ENCODE measurements around the gene PBX1.

PBX1 gene

DNA sequence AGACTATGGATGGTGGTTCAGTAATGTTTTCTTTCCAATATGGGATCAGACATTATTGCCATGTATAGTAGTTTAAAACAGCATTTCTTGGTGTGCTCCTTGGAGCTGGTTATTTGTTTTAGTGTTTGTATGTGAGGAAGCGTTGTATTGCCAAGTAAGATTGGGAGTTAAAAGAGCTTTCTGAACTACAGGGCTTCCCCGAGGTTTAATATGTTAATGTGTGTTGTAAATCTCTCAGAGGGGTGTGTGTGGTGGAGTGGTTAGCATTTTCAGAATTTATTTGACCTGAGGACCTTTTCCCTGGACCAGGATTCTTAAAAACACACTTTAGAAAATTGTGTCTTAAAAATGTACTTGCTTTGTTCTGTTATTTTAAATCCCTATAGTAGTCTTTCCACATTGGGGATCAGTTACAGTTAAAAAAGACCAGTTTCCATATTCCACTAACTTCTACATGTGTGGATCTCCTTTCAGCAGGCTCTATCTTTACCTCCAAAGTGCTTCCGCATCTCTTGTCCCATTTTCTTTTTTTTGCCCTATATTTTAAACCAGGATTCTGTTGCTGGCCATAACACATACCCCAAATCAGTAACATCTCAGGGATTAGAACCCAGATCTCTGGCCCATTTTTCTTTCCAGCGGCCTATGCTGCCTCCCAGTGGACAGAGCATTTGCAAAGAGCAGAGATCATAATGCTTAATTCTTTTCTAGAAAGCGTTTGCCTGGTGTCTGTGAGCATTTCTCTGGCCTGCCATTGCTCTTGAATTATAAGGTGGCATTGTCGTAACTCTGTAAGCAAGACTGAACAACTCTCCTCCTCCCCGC, 58.6 kb downstream of the PBX1 start:
- DNase-seq (ENCODE audit: low read depth): no peak

DNA sequence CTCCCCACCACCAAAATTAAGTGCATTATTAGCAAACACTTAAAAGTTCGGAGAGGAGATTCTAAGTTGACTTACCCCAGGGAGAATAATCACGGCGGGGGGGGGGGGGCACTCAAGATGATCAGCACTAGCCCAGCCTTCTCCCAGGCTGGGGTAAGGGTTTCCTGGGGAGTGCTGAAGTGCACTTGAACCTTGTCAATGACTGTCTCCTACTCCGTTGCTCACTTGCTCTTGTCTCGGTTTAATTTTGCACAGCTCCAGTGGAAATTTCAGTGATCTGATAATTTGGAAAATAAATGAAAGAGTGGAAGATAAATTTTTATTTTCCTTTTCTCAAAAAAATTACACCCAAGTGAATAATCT, 59.2 kb downstream of the PBX1 start:
- DNase-seq (ENCODE audit: low read depth): no peak

DNA sequence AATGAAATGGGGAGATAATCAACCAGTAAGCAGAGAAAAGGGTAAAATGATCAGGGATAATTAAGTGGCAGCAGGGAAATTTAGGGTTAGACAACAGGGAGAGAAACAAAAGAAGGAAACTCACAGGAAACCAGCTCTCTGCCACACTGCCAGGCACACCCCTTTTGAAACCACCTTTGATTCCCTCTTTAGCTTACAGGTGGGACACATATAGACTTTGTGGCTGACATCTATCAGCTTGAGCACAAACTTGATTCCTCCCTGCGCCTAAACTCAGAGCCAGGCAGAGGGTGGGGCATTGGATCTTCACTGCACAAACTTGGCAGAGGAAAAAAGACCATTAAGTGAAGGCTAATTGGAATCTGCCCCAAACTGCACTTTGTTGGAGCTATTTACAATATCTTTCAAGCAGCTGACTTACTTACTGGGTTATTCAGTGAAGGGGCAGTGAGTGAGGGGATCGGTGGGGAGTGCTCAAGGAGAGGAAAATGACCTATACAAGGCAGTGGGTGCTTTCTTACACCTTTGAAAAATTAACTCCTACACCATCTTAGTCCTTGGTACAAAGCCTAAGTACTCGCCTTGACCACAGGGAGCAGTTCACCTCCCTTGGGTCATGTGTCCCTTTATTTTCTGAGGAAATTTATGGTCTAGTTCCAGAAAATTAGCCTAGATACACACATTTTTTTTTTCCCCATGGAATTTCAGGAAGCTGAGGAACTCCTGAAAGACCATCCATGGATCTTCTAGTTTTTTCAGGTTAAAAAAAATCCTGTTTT, 60.2 kb downstream of the PBX1 start:
- DNase-seq (ENCODE audit: low read depth): no peak

DNA sequence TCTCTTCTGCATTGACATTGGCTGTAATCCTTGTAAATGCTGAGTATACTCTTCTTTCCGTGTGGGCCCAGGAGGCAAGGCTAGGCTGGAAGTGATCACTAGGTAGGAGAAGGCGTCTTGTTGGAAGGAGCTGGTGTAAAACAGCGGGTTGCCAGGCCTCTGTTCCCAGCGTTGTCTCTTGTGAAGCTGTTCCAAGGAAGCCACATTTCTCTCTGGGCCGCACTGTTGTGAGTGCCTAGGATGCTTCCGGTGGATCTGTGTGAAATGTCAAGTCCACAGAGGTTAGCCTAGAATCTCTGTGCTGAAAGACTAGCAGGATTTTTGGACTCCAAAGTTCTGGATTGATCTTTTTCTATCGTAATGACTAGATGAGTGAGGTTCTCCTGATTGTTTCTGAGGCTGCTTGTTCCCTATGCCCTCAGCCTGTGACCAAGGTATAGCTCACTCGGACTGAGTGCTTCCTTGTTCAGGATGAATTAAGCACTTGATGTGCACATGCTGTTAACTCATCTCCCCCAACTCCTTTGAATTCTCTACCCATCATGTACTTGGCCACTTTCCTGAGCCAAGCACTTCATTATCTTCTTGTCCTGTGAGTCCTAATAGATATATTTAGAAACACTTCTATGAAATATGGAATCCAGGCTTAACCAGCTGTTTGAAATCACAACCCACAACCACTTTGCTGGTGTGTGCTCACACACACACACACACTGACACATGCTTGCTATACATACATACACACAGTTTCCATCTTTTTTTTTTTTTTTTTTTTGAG, 63.3 kb downstream of the PBX1 start:
- no peak for DNase-seq (ENCODE audit: low read depth)

DNA sequence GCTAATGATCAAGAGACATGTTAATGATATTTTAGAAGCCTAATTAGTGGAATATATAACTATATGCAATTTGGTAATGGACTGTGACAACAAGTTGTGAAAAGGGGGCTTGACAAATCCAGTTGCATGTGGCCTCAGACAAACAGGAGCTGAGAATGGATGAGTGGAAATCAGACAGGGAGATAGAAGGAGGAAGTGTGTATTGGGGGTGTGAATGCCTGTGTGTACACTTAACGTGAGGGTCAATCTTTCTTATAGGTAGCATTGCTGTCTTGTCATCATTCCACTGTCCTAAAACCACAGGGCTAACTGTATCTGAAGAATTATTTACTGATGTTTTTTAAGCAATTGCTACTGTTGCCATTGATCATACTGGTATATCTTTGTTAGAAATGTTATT, 64.8 kb downstream of the PBX1 start:
- DNase-seq (ENCODE audit: low read depth): no peak

DNA sequence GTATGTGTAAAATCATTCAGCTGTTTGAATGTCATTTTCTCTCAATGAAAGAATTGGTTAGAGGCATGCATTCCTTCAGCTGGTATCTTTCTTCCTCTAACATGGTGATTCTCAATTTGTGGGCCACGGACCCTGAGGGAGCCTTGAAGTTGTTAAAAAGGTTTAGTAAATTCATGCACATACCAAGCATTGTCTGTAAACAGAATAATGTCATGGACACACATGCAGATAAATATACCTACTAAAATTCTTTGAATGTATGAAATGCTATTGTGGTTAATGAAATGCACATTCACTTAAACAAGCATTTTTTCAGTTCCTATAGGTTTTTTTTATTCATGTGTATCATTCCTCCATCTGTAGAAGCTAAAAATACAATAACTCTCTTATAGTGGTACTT, 65.4 kb downstream of the PBX1 start:
- DNase-seq (ENCODE audit: low read depth): no peak

DNA sequence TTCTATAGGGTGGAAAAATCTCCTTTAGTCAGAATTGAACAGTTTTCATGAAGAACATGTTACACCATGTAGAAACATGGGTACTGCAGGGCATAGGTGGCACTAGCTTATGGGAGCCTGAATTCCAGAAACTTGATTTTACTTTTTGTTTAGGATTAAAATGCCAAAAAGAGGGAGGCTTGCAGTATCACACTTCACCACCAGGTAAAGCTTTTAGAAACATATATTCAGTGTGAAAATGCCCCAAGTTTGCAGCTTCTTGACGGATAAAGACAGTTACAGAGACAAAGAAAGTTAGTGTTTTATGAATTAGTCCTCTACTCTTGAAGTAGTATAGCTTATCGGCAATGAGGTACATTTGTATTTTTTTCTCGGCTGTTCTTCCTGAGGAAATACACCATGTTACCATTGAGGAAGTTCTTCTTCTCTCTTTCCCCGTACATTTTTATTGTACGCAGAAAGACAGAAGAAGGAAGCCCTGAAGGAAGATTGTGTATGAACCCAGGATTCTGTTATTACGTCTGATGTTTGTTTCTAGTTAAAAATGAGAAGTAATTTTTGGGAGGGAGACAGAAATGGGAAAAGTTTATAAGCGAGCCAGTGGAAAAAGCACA, 66.1 kb downstream of the PBX1 start:
- DNase-seq (ENCODE audit: low read depth): no peak

DNA sequence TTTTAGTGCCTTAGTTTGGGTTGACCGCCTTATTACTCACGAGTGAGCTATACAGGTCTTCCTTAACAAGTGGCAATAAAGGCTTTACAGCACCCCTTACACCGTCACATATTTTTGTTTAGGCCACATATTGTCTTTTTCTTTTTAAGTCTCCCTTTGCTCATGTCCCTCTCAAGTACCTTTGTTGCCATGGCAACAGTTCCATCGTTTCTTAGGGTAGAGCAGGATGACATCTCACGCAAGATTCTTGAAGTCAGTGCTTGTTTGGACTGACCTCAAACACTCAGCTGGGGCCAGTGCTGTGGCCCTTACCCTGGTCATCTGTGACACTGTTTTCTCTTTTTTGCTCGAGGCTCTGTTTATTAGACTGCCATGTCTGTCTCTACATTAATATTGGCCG, 69.8 kb downstream of the PBX1 start:
- no peak for DNase-seq (ENCODE audit: low read depth)

DNA sequence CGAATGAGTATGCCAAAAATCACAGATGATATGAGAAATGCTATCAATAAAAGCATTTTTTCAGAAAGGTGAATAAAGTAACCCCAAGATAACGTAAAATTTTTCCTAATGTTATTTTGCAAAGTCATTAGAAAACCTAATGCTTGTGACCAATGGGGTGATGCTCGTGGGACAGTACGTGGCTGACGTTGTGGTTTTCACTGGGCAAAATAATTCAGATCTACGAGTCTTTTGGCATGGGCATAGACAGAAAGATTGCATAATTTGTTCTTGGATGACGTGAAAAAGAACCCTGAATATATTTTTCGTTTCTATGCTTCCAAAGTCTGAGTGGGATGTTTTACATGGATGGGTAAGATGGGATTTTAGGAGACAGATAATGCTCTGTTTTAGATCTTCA, 71.0 kb downstream of the PBX1 start:
- no peak for DNase-seq (ENCODE audit: low read depth)

DNA sequence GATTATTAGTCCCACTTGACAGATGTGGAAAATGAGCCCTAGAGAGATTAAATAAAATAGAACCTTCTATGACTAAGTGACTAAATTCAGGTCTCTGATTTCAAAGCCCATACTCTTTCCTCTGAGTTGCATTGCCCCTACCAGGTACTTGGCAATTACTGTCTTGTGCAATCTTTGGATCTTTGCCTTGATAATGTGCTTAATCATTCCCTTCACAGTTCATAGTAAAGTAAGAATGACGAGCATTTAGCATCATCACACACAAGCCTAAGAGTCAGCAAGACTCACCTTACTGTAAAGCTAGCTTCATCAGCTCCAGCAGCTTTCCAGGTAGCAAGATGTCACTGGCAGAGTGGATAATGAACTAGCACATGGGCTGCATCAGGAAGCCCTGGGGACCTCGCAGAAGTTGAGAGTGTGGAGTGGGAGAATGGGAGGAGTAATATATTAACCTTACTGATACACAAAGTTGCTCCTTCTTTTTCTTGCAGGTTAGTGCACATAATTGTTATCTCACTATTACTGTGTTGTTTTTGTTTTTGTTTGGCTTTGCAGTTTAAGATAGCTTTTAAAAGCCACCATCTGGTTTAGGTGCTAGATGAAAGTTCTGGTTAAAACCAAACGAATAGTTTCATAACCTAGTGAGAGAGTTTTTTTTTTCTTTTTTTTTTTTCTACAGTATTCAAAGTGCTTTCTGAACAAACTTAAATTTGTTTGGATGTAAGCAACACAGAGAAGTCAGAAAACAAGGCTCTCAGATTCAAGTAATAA, 71.8 kb downstream of the PBX1 start:
- no peak for DNase-seq (ENCODE audit: low read depth)

DNA sequence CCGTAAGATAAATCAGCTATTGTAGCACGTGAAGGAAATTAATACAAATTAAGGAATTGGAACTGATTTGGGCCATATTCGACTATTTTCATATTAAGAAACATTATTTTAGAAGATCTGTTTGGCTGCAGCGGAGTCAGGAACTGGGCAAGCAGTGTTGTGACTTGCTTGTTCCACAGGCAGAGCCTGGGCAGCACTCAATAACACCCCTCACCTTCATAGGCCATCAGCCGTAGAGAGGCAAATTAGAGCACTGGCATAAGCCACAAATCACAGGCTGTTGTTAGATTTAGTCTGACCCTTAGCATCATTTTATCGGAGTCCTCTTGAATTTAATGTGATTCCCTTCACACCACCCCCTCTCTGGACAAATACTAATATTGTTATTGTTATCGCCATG, 72.8 kb downstream of the PBX1 start:
- no peak for DNase-seq (ENCODE audit: low read depth)

DNA sequence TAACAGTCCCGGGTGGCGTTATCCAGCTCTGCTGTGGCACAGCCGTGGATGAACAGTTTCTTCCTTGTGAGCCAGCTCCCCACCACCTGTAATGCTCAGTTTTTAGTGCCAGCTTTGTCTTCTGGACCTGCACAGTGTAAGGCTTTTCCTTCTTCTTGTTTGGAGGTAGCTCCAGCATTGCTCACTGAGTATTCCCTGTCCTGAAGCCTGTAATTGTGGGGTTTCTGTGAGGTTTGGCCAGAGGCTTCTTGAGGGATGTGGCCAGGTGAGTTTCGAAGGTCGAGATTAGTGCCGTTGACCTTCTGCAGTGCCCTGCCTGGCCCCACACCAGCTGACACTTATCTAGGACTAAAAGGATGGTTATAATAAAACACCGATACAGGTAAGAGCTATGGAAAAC, 75.0 kb downstream of the PBX1 start:
- no peak for DNase-seq (ENCODE audit: low read depth)

DNA sequence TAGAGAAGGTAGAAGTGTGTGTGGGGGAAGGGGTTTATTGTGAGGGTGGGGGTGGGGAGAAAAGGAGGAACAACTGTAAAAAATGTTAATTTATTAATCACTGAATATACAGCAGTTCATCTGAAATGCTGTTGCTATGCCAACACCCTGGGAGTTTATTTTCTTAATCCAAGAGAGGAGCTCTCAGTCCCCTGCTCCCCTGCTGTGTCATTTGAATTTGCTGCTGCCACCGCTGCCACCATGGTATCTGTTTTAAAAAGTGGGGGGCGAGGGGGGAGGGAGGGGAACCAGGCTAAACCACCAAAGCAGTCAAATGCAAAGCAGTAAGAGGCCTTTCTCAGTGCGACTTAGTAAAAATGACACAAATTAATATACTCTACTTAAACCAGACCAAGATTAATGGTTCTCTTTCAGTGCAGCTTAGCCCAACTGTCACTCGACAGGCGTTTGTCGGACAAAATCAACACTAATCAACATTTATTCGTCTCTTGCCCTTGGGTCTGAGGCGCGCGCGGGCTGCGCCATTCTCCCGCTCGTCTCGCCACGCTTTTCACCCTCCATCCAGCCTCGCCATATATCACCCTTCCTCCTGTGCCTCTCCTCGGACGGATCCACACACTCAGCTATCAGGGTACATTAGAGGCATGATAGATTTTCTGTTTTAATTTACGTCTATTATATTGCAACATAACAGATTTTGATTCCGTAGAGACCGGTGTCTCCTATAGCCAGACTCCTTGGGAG, 76.2 kb downstream of the PBX1 start:
- DNase-seq (ENCODE audit: low read depth): no peak

DNA sequence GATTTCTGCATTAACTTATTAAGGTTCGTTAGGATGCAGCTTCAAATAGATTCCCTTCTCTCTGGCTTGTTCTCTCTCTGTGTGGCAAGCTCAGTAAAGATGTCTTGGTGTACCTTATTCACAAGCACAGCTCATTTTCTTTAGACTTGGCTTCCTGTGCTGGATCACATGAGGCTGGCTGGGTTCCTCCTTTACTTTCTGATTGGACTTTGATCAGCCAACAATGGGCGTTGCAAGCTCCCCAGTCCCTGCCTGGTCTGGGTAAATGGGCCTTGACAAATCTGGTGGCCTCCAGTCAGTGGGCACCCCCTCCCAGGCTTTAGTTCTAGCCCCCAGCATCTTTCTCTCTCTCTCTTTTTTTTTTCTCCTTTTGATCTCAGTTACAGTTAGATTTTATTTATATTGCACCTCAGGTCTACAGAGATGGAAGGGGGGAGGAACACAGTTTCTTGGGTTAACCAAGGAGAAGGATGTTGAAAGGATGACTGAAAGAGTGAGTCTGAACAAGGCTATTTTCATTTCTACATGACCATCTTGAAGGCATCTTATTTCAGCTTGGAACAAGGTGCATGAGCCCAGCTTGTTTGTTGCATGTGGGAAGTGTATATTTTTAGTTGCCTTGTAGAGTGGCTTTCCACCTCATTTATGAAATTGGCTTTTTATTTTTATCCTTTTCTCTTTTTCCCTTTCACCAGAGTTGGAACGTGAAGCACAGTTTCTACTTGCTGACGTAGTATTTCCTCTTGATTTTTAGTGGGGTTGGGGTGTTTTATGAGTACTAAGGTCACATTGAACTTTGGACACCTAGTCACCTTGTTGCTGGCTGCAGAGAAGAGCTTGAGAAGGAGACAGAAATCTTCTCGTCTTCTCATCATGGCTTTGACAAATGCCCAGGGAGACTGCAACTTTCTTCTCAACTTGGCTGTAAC, 77.1 kb downstream of the PBX1 start:
- DNase-seq (ENCODE audit: low read depth): no peak

DNA sequence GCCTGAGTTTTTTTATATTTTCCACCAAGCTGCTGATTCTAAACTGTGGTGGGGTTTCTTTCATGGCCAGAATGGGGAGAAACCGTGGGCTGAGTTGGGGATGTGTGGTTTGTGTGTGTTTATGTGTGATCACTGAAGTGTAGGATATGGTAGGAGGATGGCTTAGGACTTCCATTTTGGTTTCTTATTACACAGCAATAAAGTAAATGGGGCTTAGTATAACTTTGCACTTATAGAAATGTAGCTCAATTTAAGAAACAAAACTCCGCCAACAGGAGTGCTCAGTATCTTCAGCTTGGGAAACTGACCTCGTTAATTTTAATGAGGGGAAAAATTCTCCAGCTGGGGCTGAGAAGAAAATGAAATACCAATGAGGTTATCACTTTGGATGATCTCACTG, 77.8 kb downstream of the PBX1 start:
- DNase-seq (ENCODE audit: low read depth): no peak

DNA sequence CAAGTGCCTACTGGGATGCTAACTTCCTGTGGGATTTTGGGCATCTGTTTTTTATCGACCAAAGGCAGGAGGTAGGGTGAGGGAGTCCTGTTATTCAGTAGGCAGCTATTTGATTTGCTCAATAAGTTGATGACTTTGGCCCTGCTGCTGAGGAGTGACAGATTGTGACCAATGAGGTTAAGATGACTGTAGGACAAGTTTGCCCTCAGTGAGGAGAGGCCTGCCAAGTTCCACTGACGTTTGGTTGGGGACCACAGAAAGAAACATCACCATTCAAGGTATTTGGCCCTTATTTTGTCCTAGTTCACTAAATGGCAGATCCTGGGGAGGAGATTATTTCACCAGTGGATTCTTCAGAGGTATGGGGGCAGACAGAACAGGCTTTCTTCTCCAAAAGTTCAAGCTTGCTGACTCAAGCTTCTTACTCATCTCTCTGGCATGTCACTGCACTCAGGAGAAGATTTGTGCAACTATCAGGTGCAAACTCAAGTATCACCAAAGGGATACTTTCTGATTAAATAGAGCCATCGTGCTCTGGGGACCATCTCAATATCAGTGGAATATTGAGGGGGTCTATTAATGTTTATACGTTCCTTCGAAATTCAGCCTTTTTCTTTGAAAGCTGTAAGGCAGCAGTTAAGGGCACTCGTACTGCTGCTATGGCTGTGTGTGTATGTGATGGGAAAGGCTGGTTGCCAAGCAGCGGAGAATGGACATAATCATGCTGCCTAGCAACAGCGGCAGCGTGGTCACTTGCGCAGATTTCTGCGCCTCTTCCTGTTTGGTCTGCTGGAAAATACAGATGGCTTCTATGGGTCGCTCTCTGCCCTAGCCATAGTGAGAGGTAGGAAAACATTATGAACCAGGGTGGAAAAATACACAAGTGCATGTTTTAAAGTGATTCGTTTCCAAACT, 78.7 kb downstream of the PBX1 start:
- no peak for DNase-seq (ENCODE audit: low read depth)

DNA sequence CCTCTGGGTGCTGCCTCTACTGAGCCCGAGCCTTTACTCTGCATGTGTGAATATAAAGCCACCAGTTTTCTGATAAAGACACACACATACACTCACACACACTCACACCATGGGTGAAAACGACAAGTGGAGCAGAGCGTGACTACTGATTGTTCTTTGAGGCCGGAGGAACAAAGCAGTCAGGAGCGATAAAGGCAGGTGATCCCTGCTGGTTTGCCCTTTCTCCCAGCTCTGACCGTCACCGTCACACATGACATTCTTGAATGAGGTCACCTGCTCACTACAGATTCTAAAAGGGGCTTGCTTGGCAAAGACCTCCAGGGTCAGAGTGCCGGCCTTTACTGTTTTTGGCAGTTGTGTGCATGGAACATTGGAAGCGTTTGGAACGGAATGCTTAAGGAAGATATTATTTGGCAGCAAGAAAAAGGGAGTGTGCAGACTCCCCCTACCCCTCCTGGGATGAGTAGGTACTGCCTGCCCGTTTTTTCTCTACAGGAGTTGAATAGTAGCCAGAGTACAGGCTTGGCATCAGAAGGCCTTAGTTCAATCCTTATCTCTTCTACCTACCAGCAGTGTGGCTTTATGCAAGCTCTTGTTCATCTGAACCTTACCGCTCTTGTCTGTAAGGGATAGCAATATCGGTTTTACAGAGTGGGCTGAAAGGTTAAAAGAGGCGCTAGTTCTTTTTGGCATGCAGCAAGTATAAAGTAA, 79.7 kb downstream of the PBX1 start:
- DNase-seq (ENCODE audit: low read depth): no peak
